AG04449 (cell line): ENCODE measurements around the gene BCAR1.

Experiments
- CTCF ChIA-PET: fragments of 350-600 bp; formaldehyde crosslinking; extraction: SDS; loops from one replicate; lab custom pipeline; 2021; ENCODE audit warnings: antibody characterized with exemption; lab: Yijun Ruan, JAX
- POLR2A ChIA-PET: fragments of 400-600, 350-600 bp; formaldehyde crosslinking; extraction: SDS; loops from one replicate; lab custom pipeline; 2020; ENCODE audit warnings: antibody characterized with exemption, inconsistent platforms; lab: Yijun Ruan, JAX
- DNase-seq: peaks from one replicate; pipeline ENCODE4 v3.0.0-alpha.2; 2010; ENCODE audit warnings: low read depth, low spot score
- H3K4me3 ChIP-seq: 2 replicates; pipeline ENCODE4 v1.5.1; 2011; ENCODE audit warnings: low read depth, mild to moderate bottlenecking, control low read depth, low read length
- TF ChIP-seq, protein P1 (sequence below): IDR thresholded peaks from one replicate; pipeline ENCODE4 v1.5.1; 2011; ENCODE audit warnings: mild to moderate bottlenecking, moderate library complexity, low read length, control low read depth, inconsistent platforms; ENCODE audit not compliant: insufficient read depth; ENCODE audit errors: missing control alignments

The BCAR1 gene

DNA sequence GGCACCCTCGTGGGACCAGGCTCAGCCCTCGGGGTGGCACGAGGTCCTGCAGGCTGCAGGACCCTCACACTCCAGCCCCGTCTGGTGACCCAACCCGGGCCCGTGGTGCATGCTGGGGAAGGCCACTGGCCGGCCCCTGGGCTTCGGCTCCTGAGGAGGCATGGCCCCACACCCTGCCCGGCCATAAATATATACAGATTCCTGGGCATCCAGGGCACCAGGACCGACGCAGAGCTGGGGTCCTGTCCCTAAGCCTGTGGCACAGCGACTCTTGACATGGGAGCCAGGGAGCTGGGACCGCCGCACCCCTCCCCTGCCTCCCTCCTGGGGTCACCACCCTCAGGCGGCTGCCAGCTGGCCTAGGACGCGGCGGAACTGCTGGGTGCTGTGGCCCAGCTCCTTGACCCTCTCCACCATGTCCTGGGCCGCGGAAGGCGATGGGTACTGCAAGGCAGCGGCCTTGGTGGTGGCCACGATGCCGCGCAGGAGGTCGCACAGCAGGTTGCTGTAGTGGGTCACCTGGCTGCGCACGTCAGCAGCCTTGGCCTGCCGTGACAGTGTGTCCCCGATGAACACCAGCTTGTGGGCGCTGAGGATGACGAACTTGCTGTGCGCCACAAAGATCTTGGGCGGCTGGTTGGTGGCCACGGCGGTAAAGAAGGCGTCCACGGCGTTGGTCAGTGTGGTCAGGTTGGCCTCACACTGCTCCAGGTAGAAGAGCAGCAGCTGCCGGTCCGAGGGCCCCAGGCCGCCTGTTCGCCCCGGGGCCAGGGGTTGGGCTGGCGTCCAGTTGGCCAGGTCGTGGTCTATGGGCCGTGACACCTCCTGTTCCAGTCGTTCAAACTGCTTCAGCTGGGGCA lies 22.0 kb downstream of the BCAR1 start:
- no peak for DNase-seq
- TF ChIP-seq, protein P1, sequence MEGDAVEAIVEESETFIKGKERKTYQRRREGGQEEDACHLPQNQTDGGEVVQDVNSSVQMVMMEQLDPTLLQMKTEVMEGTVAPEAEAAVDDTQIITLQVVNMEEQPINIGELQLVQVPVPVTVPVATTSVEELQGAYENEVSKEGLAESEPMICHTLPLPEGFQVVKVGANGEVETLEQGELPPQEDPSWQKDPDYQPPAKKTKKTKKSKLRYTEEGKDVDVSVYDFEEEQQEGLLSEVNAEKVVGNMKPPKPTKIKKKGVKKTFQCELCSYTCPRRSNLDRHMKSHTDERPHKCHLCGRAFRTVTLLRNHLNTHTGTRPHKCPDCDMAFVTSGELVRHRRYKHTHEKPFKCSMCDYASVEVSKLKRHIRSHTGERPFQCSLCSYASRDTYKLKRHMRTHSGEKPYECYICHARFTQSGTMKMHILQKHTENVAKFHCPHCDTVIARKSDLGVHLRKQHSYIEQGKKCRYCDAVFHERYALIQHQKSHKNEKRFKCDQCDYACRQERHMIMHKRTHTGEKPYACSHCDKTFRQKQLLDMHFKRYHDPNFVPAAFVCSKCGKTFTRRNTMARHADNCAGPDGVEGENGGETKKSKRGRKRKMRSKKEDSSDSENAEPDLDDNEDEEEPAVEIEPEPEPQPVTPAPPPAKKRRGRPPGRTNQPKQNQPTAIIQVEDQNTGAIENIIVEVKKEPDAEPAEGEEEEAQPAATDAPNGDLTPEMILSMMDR, result no peak
- ChIA-PET POLR2A (no interaction called here), CTCF (interaction anchor here (10.7 to 11.6 kb wide), 2 partner anchors 153 to 173 kb away, joined by 139 to 221 read pairs; no protein-coding TSS in a partner anchor)
- H3K4me3 ChIP-seq, result no peak overlapping the region

DNA sequence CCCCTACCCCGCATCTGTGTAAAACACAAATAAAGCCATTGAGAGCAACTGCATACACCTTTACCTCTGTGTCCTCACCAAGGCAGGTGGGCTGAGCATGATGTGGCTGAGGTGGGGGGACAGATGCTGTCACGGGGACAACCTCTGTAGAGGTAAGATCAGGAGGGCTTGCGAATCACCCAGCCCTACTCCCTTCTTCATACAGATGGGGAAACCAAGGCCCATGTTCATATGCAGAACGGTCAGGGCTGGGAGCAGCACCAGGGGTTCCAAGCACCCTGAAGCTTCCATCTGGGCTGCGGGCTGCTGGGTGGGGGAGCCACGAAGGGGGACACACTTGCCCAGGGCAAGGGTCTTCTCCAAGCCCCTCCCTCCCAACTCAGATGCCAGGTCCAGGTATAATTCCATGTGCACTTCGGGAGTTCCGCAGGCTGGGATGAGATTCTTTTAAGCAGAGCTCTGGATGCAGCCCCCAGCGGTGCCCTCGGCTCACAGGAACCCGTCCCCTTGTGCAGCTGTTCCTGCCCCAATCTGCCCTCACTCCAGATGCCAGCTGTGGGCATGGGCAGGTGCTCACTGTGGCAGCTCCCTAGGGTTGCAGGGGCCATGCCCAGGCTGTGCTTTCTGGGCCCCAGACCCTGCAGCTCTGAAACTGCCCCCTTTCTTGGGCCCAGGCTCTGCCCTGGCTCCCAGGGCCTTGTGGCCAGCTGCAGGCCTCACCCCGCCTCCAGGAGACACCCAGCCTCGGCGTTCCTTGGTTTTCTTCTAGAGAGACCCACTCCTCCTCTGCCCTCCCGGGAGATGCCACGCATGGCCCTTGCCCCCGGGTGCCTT lies 23.1 kb downstream of the BCAR1 start:
- no peak overlapping the region for H3K4me3 ChIP-seq
- ChIA-PET POLR2A (interaction anchor here (0.9 kb wide), 1 partner anchor 25 kb away, joined by 3 read pairs; no protein-coding TSS in a partner anchor), CTCF (interaction anchor here (0.9 to 11.6 kb wide), 3 partner anchors 29 to 175 kb away, joined by 4 to 221 read pairs (median 8); no protein-coding TSS in a partner anchor)
- no peak for DNase-seq
- TF ChIP-seq, protein P1, result no peak

DNA sequence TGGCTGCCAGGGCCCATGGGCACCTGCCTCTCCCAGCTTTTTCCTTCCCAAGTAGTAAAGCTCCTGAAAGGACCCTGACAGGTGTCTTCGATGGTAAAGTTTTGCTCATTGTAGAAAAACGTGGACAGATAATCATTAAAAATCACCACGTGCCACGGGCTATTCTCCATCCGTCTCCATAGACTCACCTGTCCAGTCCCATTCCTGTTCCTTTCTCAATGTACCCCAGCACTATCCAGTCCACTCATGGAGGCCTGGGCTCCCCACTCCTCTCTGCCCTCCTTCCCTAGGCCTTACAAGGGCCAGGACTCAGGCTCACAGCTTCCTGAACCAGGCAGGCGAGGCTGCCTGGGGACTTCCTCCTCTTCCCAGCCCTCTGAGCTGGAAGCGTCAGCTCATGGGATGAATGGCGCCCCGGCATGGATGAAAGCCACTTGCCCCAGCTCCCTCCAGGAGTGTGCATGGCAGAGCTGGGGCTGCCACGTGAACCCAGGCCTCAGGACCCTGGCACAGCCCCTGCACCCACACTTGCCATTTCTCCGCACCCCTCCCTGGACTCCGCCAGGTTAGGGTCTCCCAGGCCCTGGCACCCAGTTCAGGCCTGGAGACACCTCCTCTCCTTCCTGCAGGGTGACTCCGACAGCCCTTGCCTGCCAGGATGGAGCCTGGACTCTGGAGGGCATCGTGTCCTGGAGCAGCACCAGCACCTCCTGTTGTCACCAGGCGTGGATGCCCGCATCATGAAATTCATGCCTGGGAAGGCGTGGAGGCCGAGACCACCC lies 23.9 kb downstream of the BCAR1 start:
- DNase-seq, result no peak
- TF ChIP-seq, protein P1, result no peak
- POLR2A ChIA-PET, result no interaction called here
- CTCF ChIA-PET, result interaction anchor here (0.7 to 1.6 kb wide), 3 partner anchors 21 to 176 kb away, joined by 3 to 8 read pairs (median 4); partner anchors contain the start of gene CTRB2
- no peak overlapping the region for H3K4me3 ChIP-seq

DNA sequence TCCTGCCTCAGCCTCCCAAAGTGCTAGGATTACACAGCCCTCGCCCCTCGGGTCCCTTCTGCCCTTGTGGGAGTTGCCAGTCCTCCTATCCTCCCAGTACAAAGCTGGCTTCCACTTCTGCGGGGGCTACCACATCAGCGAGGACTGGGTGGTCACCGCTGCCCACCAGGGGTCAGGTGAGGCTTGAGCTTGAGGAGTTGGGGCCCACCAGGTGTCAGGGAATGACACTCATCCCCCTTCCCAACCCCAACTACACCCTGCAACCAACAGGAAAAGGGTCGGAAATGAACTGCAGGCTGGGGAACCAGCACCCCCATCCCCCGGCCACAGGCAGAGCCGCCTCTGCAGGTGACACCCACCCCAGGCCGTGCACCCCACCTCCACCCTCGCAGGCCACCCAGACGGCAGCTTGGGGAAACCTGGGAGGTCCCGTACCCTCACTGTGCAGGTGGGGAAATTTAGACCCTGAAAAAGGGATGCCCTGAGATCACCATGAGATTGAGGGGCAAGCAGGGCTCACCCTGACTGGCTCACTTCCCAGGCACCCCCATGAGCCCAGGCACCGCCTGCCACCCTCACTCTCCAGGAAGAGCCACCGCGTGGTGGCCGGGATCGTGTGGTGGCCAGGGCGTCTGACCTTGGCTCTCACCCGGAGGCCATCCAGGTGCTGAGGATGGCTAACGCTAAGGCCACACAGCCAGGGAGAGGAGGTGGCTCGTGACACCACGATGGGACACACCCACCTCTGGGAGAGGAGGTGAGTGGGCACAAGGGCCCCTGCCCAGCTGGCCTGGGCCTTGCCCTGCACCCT lies 24.7 kb downstream of the BCAR1 start:
- DNase-seq, result no peak
- POLR2A ChIA-PET, result no interaction called here
- CTCF ChIA-PET, result interaction anchor here (0.7 to 1.6 kb wide), 2 partner anchors 20 to 27 kb away, joined by 3 to 8 read pairs; partner anchors contain the start of gene CTRB2
- TF ChIP-seq, protein P1, result no peak
- no peak overlapping the region for H3K4me3 ChIP-seq
